Activated T-helper 1 cell treated with anti-CD3 and anti-CD28 coated beads, Interleukin-12 subunit alpha, Interleukin-12 subunit beta, Interleukin-2, Interleukin-4 antibody, amounts not matched to agents 30 ng/mL and 10 ng/mL and 1 ng/mL, durations not matched to agents 14 hours and 24 hours and 36 hours (primary cell): ENCODE measurements around the gene PPP1R16B. TPM values are rescaled to one million over a fixed set of nuclear protein-coding genes. Genes with fewer than 3 reads are reported as not detected.
A peak's percentile ranks its signal among the peaks of the same experiment; 100 is the strongest.
"Not testable (repeated sequence)": the region's sequence is repeated elsewhere in the genome, so short reads cannot be mapped to it uniquely, and the experiment has no call there.

Experiments
- DNase-seq: peaks from one replicate; pipeline ENCODE4 v3.0.0; 2021; ENCODE audit warnings: low spot score
- H3K27ac Mint-ChIP-seq: one replicate; pipeline ENCODE4 v1.8.0; 2021; ENCODE audit warnings: mild to moderate bottlenecking, mixed read lengths
- H3K27me3 Mint-ChIP-seq: one replicate; pipeline ENCODE4 v1.8.0; 2022; ENCODE audit warnings: mild to moderate bottlenecking, moderate library complexity, mixed read lengths; ENCODE audit not compliant: insufficient read depth
- H3K36me3 Mint-ChIP-seq: one replicate; pipeline ENCODE4 v1.8.0; 2021; ENCODE audit warnings: low read depth, mixed read lengths
- H3K4me1 Mint-ChIP-seq: one replicate; pipeline ENCODE4 v1.8.0; 2021; ENCODE audit warnings: low read depth, mixed read lengths
- H3K4me3 Mint-ChIP-seq: one replicate; pipeline ENCODE4 v1.8.0; 2021; ENCODE audit warnings: mild to moderate bottlenecking, moderate library complexity, mixed read lengths
- H3K9me3 Mint-ChIP-seq: one replicate; pipeline ENCODE4 v1.8.0; 2021; ENCODE audit warnings: mixed read lengths
- intact Hi-C: fragments of 100-400 bp; cut with micrococcal nuclease; formaldehyde crosslinking; loops from one replicate; pipeline ENCODE4 v1.15.1; 2024
- total RNA-seq: library from RNA; stranded (reverse); gene quantifications from 2 replicates; pipeline ENCODE4 v1.2.3, GENCODE V29; 2022

PPP1R16B gene
- total RNA-seq, 1 donor from 2014 or later, result 143 TPM

DNA sequence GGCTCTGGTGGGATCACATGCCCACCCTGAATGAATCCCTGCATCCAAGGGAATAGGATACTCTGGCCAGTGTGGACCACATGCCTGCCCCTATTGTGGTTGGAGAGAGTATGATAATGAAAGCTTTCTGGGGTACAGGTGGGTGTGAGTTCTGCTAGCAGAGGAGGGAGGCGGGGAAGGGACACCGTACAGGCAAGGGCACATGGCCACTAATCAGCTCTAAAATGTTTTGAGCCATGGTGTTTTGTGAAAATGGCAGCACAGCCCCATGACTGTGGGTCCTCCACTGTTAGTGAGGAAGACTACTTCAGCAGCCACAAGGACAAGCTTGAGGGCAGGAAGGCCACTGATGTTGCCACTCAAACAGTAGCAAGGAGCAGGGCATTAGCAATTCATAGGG is 144.8 kb downstream of the PPP1R16B start:
- Mint-ChIP-seq H3K4me1 (peaks cover 9% of the 10 kb centered on the region), H3K27ac (peak overlapping the region; percentile 44), H3K27me3 (no peaks in the 10 kb centered on the region), H3K4me3 (no peak overlapping the region), H3K9me3 (no peaks in the 10 kb centered on the region), H3K36me3 (peaks cover 48% of the 10 kb centered on the region)
- intact Hi-C loops, result no loop called here
- no peak for DNase-seq

DNA sequence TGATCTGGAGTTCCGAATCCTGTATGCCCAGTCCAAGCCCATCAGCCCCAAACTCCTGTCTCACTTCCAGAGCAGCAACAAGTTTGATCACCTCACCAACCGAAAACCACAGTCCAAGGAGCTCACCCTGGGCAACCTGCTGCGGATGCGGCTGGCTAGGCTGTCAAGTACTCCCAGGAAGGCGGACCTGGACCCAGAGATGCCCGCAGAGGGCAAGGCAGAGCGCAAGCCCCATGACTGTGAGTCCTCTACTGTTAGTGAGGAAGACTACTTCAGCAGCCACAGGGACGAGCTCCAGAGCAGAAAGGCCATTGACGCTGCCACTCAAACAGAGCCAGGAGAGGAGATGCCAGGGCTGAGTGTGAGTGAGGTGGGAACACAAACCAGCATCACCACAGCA is 146.1 kb downstream of the PPP1R16B start:
- H3K4me3 Mint-ChIP-seq, result no peak overlapping the region
- peaks cover 44% of the 10 kb centered on the region for H3K36me3 Mint-ChIP-seq
- no peak for DNase-seq
- no peak overlapping the region for H3K27ac Mint-ChIP-seq
- H3K4me1 Mint-ChIP-seq, result peaks cover 5% of the 10 kb centered on the region
- no peaks in the 10 kb centered on the region for H3K9me3 Mint-ChIP-seq
- intact Hi-C loops, result no loop called here
- no peaks in the 10 kb centered on the region for H3K27me3 Mint-ChIP-seq

DNA sequence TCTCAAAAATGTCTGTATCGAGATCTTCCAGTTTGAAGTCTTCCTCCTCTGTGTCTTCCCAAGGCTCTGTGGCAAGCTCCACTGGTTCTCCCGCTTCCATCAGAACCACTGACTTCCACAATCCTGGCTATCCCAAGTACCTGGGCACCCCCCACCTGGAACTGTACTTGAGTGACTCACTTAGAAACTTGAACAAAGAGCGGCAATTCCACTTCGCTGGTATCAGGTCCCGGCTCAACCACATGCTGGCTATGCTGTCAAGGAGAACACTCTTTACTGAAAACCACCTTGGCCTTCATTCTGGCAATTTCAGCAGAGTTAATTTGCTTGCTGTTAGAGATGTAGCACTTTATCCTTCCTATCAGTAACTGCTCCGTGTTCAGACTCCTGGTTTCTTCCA is 146.7 kb downstream of the PPP1R16B start:
- H3K4me1 Mint-ChIP-seq, result no peaks in the 10 kb centered on the region

DNA sequence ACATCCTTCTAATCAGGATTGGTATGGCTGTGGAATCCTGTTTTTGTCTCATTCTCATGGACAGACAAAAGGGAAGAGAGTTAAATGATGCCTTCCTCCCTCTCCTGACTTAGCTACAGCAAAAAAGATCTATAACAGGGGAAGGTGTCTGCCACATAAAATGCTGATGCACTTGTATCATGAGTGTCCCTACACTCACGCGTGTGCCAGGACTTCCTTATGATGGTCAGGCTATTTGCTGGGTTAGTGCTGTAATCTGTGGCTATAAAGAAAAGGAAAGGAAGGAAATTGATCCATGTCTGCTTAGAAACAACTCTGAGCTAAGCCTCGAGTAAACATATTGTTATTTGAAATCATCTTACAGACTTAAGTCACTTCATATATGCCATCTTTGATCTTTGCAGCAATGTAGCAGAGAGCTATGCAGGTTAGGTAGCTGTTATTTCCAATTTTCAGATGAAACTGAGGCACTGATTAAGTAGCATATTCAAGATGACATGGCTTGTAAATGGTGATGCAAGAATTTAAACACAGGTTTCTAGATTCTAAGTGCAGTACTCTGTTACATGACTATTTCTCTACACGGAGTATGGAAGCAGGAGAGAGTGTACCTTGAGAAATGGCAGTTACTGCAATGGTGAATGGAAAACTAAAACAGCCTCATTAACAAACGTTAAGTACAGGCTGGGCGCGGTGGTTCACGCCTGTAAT is 148.3 kb downstream of the PPP1R16B start:
- Mint-ChIP-seq H3K9me3 (no peaks in the 10 kb centered on the region), H3K4me1 (no peaks in the 10 kb centered on the region), H3K4me3 (no peak overlapping the region), H3K27ac (no peak overlapping the region), H3K36me3 (peaks cover 33% of the 10 kb centered on the region), H3K27me3 (no peaks in the 10 kb centered on the region)
- intact Hi-C loops, result no loop called here
- DNase-seq, result no peak

More for the DNA sequence above, 146.7 kb downstream of the PPP1R16B start:
- no peak for DNase-seq
- Mint-ChIP-seq H3K27me3 (no peaks in the 10 kb centered on the region), H3K9me3 (no peaks in the 10 kb centered on the region), H3K36me3 (peaks cover 38% of the 10 kb centered on the region), H3K27ac (no peak overlapping the region), H3K4me3 (no peak overlapping the region)
- intact Hi-C loops, result no loop called here

DNA sequence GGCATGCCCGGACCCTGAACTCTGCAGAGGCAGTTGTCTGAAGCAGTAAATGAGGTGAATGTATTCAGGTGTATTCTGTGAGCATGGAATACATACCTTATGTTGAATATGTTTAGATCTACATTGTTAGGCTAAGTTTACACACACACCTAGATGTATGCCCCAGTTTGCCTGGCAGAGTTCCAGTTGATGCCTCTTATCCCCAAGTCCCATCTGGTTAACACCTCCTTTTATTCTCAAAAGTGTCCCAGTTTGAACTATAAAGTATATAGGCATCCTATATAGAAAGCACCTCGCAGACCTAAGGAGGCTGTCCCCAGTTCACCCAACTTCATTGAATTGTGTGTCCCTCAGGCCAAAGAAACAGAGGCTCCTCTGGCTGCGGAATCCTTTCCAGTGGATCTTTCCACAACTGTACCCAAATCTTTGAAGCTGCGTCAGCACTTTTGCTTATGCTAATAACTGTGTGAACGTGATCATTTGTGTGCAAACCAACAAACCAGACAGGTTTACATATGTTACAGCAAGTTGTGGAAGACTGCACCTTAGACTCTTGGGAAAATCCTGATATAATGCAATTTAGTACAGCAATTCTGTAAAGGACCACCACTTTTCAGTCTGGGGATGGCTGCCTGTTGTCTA is 151.9 kb downstream of the PPP1R16B start:
- Mint-ChIP-seq H3K9me3 (no peaks in the 10 kb centered on the region), H3K36me3 (peaks cover 11% of the 10 kb centered on the region), H3K4me3 (no peak overlapping the region), H3K27me3 (no peaks in the 10 kb centered on the region), H3K4me1 (peaks cover 10% of the 10 kb centered on the region), H3K27ac (no peak overlapping the region)
- no peak for DNase-seq
- intact Hi-C loops, result no loop called here

DNA sequence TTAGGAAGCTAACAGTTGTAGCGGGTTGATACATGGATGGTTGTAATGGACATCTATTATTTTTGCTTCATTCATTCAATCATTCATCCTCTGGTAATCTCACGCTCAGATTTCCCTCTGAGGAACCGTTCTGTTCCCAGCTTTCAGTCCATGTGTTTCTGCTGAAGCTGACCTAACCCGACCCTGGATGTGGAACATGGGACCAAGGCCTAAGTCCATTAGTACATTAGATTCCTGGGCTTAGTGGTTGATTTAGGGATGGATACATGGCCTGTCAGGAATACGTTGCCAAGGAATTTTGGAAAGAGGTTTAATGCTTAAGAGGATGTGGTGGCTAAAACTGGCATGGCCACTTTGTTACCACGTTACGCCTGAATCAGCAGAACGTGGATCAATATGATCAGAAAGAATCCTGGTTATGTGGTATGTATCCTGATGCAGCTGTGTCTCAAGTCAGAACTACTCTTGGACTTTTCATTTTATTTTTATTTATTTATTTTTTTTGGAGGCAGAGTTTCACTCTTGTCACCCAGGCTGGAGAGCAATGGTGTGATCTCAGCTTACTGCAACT is 152.5 kb downstream of the PPP1R16B start:
- no peak overlapping the region for H3K4me3 Mint-ChIP-seq
- intact Hi-C loops, result no loop called here
- peaks cover 15% of the 10 kb centered on the region for H3K4me1 Mint-ChIP-seq
- no peaks in the 10 kb centered on the region for H3K27me3 Mint-ChIP-seq
- no peaks in the 10 kb centered on the region for H3K9me3 Mint-ChIP-seq
- peaks cover 9% of the 10 kb centered on the region for H3K36me3 Mint-ChIP-seq
- no peak for DNase-seq
- no peak overlapping the region for H3K27ac Mint-ChIP-seq

DNA sequence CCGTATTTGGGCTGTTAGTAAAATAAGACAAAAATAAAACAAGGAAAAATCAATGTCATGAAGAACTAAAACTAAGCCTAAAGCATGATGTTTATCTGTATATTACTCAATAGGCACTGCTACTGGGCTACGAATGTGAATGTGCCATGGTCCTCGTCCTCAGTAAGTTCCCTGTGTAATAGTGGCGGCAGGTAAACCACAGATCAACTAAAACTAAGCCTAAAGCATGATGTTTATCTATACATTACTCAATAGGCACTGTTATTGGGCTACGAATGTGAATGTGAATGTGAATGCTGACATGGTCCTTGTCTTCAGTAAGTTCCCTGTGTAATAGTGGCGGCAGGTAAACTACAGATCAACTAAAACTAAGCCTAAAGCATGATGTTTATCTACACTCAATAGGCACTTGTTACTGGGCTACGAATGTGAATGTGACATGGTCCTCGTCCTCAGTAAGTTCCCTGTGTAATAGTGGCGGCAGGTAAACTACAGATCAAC is 154.7 kb downstream of the PPP1R16B start:
- DNase-seq, H3K9me3 Mint-ChIP-seq, H3K27ac Mint-ChIP-seq, H3K27me3 Mint-ChIP-seq, H3K4me3 Mint-ChIP-seq, H3K36me3 Mint-ChIP-seq, intact Hi-C loops: not testable (repeated sequence)
- peaks cover 30% of the 10 kb centered on the region for H3K4me1 Mint-ChIP-seq

DNA sequence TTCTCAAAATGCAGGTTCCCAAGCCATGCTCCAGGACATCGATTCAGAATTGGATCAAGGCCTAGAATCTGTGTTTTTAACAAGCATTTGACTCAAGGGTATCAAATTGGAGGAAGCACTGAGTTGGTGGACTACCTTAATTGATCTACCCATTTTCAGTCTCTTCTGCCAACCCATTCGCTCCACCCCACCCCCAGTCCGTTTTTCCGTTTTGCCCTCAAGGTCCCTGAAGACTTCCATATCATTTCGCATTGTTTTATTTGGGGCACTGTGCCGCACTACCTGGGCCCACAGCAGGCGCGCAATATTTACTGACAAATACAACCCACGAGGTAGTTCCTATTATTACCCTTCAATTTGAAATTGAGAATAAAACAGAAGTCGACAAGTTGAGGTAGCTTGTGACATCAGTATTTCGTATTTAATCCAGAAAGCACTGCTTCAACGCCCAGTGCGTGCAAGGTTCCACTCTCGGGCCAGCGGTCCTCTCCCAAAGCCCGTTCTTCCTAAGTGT is 156.1 kb downstream of the PPP1R16B start:
- Mint-ChIP-seq H3K4me1 (peaks cover 35% of the 10 kb centered on the region), H3K36me3 (peaks cover 11% of the 10 kb centered on the region), H3K9me3 (no peaks in the 10 kb centered on the region), H3K27me3 (no peaks in the 10 kb centered on the region), H3K4me3 (peak overlapping the region; percentile 98), H3K27ac (peak overlapping the region; percentile 94)
- no peak for DNase-seq
- intact Hi-C loops, result loop anchor here (1.0 kb wide), 6 partner anchors 35 to 315 kb away; partner anchors contain the start of genes ACTR5 and FAM83D

DNA sequence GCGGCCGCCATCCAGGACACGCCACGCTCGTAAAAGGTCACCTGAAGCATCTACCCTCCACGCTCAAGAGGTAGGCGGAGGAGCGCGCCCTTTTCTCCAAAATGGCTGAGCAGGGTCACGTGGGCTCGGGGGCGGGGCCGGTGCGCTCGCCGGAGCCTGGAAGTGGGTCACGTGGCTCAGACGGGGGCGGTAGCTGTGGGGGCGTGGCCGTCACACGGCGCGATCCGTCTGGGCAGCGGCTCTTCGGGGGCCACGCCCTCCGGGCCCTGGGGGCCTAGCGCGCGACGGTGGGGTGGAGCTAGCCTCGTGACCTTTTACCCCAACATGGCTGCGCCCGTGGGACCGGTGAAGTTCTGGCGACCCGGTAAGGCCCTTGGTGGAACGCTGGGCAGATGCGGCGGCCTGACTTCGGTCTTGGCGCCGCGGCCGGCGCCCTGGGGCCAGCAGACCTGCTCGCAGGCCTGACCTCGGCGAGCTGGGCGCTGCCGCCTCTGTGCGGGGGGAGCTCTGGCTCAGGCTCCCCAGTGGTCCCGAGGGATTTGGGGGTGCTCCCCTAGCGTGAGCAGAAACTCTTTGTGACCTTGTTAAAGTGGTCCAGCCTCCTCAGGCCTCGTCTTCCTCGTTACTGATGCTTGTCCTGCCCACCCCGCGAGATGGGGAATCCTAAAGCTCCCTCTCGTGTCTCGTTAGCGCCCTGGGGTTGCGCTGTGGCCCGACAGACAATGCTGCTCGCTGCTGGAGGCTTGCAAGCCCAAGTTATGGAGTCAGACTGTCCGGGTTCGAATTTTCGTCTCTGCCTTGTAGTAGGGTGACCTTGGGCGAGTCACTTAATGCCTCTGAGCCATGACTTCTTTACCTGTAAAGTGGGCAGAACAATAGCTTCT is 156.8 kb downstream of the PPP1R16B start, which contains the start of gene DHX35:
Gene DHX35, plus strand, starts transcription at position 301 of the 884 bp plus-strand sequence. Its CDS starts 24 bp downstream, at position 325.
- H3K27me3 Mint-ChIP-seq, result no peaks in the 10 kb centered on the region
- no peaks in the 10 kb centered on the region for H3K9me3 Mint-ChIP-seq
- H3K4me1 Mint-ChIP-seq, result peaks cover 35% of the 10 kb centered on the region
- H3K36me3 Mint-ChIP-seq, result peaks cover 11% of the 10 kb centered on the region
- peak within 1 kb of the TSS; percentile 94 for H3K27ac Mint-ChIP-seq
- peak within 1 kb of the TSS; percentile 98 for H3K4me3 Mint-ChIP-seq
- DNase-seq, result peak; percentile 99
- intact Hi-C loops, result loop anchor here (1.0 kb wide), 6 partner anchors 35 to 316 kb away; partner anchors contain the start of genes ACTR5 and FAM83D

DNA sequence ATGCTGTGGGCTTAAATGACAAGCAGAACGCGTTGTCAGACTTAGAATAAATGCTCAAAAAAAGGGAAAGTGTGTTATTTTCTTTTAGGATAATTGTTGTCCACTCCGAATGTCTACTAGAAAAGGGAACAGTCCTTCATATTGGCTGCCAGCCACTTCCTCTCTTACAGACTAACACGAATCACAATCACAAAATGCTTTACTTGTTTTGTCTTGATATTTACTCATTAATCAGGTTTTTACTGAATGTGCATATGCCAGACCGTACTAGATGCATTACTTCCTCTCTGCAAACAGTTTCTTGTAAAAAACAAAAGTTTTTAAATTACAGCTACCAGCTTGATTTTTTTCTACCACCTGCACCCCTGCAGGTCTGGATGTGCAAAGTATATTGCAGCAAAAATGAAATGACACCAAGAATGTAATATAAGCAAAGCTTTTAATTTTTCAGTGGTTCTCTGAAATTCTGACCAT is 157.5 kb downstream of the PPP1R16B start:
- Mint-ChIP-seq H3K4me3 (peak overlapping the region; percentile 98), H3K9me3 (no peaks in the 10 kb centered on the region), H3K27ac (peak overlapping the region; percentile 93), H3K4me1 (peaks cover 35% of the 10 kb centered on the region), H3K36me3 (peaks cover 11% of the 10 kb centered on the region), H3K27me3 (no peaks in the 10 kb centered on the region)
- intact Hi-C loops, result loop anchor here (1.0 kb wide), 6 partner anchors 34 to 317 kb away; partner anchors contain the start of genes ACTR5 and FAM83D
- no peak for DNase-seq

DNA sequence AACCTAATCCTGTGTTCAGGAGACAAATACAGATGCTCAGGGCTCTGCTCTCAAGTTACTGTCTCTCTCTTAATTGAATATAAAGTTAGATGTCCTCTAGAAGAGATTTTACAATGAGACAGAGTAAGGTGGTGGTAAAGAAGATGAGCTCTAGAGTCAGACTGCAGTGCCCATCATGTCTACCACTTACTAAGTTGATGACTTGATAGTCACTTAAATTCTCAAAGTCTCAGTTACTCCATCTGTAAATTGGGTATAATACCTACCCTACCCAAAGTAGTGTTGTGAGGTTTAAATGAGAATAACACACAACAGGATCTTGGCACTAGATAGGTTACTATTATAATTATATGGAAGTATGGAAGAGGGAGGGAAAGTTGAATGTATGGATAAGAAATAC is 158.2 kb downstream of the PPP1R16B start:
- Mint-ChIP-seq H3K27ac (no peak overlapping the region), H3K36me3 (peaks cover 11% of the 10 kb centered on the region), H3K4me1 (peaks cover 35% of the 10 kb centered on the region), H3K9me3 (no peaks in the 10 kb centered on the region), H3K27me3 (no peaks in the 10 kb centered on the region), H3K4me3 (peak overlapping the region; percentile 31)
- DNase-seq, result no peak
- intact Hi-C loops, result no loop called here

DNA sequence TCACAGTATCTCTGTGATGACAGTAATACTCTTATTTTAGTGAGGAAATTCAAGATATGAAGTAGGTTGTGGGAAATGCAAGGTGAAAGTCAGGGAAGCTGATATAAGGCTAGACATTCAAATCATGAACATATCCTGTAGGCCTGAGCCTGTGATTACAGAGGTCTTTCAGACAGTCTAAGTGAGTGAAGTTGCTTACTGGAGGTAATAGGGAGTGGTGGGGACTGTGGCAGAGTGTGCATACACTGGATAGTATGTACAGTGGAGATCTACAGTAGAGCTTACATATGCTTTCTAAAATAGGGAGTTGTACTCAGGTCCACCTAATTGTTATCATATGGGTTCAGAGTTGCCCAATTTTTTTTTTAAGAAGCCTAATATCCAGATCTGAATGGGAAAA is 159.8 kb downstream of the PPP1R16B start:
- H3K27me3 Mint-ChIP-seq, result no peaks in the 10 kb centered on the region
- H3K4me1 Mint-ChIP-seq, result peaks cover 36% of the 10 kb centered on the region

More for the DNA sequence above, 159.8 kb downstream of the PPP1R16B start:
- H3K27ac Mint-ChIP-seq, result no peak overlapping the region
- no peak for DNase-seq
- intact Hi-C loops, result no loop called here
- H3K36me3 Mint-ChIP-seq, result peaks cover 12% of the 10 kb centered on the region
- no peaks in the 10 kb centered on the region for H3K9me3 Mint-ChIP-seq
- no peak overlapping the region for H3K4me3 Mint-ChIP-seq
